Measurements from ENCODE around the gene IFITM10. TPM values are rescaled to one million over a fixed set of nuclear protein-coding genes. Genes with fewer than 3 reads are reported as not detected.

IFITM10 gene
- total RNA-seq, 1 donor from 2014 or later = 39.8 TPM

DNA sequence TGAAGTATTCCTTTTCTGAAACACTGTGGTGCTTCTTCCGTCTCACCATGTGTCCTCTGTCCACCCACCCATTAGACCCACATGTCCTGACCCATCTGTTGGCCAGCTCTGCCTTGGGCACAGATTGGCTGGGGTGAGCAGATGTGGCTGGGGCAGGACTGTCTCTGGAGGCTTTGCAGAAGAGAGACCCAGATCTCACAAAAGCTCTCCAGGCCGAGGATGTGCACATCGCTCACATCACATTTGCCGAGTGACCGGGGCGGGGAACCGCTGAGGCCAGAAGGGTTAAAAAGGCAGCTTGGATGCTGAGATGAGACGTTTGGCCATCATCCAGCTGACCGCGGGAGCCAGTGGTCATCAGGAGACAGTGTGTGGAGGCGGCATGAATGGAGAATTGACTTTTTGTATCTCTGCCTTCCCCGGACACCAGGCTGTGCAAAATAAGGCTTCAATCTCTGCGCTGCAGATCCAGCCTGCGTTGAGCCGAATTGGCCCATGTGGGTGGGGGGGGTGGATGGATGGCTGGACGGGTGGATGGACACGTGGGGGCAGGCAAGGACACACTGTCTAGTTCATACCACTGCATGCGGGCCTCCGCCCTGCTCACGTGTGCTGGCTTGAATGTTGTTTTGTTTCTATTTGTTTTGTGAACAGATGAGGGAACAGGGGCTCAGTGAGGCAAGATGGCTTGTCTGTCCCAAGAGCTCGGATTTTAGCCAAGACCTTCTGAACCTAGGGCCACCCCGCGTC, 6.1 kb downstream of the IFITM10 start:
- Mint-ChIP-seq H3K27me3 (ENCODE audit: low read depth) (no peaks in the 10 kb centered on the region), H3K4me1 (ENCODE audit: low read depth) (peaks cover 39% of the 10 kb centered on the region), H3K9me3 (ENCODE audit: low read depth) (peaks cover 5% of the 10 kb centered on the region), H3K36me3 (ENCODE audit: low read depth) (peaks cover 26% of the 10 kb centered on the region), H3K27ac (ENCODE audit: unreplicated experiment) (no peak overlapping the region), H3K4me3 (ENCODE audit: unreplicated experiment) (no peak overlapping the region)
- peak; percentile 70 for DNase-seq (ENCODE audit: low spot score)
- TF ChIP-seq, protein P1, sequence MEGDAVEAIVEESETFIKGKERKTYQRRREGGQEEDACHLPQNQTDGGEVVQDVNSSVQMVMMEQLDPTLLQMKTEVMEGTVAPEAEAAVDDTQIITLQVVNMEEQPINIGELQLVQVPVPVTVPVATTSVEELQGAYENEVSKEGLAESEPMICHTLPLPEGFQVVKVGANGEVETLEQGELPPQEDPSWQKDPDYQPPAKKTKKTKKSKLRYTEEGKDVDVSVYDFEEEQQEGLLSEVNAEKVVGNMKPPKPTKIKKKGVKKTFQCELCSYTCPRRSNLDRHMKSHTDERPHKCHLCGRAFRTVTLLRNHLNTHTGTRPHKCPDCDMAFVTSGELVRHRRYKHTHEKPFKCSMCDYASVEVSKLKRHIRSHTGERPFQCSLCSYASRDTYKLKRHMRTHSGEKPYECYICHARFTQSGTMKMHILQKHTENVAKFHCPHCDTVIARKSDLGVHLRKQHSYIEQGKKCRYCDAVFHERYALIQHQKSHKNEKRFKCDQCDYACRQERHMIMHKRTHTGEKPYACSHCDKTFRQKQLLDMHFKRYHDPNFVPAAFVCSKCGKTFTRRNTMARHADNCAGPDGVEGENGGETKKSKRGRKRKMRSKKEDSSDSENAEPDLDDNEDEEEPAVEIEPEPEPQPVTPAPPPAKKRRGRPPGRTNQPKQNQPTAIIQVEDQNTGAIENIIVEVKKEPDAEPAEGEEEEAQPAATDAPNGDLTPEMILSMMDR (IDR thresholded peaks at IDR 0.05) = peak; percentile 27

- DNase-seq (ENCODE audit: low spot score) = peak; percentile 70
- Mint-ChIP-seq H3K9me3 (ENCODE audit: low read depth) (peaks cover 9% of the 10 kb centered on the region), H3K4me3 (ENCODE audit: unreplicated experiment) (no peak overlapping the region), H3K4me1 (ENCODE audit: low read depth) (peaks cover 39% of the 10 kb centered on the region), H3K27ac (ENCODE audit: unreplicated experiment) (no peak overlapping the region), H3K36me3 (ENCODE audit: low read depth) (peaks cover 26% of the 10 kb centered on the region), H3K27me3 (ENCODE audit: low read depth) (no peaks in the 10 kb centered on the region)
- TF ChIP-seq, protein P1 (IDR thresholded peaks at IDR 0.05) = no peak
Observed at GRCh38 chr11:1743585-1744136, 6.7 kb downstream of the IFITM10 start.

DNA sequence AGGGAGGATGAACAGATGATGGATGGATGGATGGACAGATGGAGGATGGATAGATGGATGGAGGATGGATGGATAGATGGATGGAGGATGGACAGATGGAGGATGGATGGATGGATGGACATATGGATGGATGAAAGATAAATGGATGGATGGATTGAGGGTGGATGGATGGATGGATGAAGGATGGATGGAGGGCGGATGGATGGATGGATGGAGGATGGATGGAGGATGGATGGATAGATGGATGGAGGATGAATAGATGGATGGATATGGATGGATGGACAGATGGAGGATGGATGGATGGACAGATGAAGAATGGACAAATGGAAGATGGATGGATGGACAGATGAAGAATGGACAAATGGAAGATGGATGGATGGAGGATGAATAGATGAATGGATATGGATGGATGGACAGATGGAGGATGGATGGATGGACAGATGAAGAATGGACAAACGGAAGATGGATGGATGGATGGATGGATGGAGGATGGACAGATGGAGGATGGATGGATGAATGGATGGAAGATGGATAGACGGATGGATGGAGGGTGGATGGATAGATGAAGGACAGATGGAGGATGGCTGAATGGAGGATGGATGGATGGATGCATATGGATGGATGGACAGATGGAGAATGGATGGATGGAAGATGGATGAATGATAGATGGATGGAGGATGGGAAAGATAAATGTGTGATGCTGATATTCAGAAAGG, 7.4 kb downstream of the IFITM10 start:
- H3K4me1 Mint-ChIP-seq (ENCODE audit: low read depth) = peaks cover 36% of the 10 kb centered on the region
- no peak overlapping the region for H3K27ac Mint-ChIP-seq (ENCODE audit: unreplicated experiment)
- TF ChIP-seq, protein P1 (IDR thresholded peaks at IDR 0.05) = no peak
- DNase-seq (ENCODE audit: low spot score) = no peak
- H3K27me3 Mint-ChIP-seq (ENCODE audit: low read depth) = no peaks in the 10 kb centered on the region
- H3K4me3 Mint-ChIP-seq (ENCODE audit: unreplicated experiment) = no peak overlapping the region
- peaks cover 24% of the 10 kb centered on the region for H3K36me3 Mint-ChIP-seq (ENCODE audit: low read depth)
- H3K9me3 Mint-ChIP-seq (ENCODE audit: low read depth) = peaks cover 13% of the 10 kb centered on the region

- Mint-ChIP-seq H3K4me1 (ENCODE audit: low read depth) (peaks cover 31% of the 10 kb centered on the region), H3K27me3 (ENCODE audit: low read depth) (no peaks in the 10 kb centered on the region), H3K27ac (ENCODE audit: unreplicated experiment) (no peak overlapping the region), H3K36me3 (ENCODE audit: low read depth) (peaks cover 22% of the 10 kb centered on the region), H3K4me3 (ENCODE audit: unreplicated experiment) (no peak overlapping the region), H3K9me3 (ENCODE audit: low read depth) (peaks cover 20% of the 10 kb centered on the region)
- DNase-seq (ENCODE audit: low spot score) = peak; percentile 37
- TF ChIP-seq, protein P1 (IDR thresholded peaks at IDR 0.05) = no peak
Observed at GRCh38 chr11:1742371-1742770, 8.0 kb downstream of the IFITM10 start.

DNA sequence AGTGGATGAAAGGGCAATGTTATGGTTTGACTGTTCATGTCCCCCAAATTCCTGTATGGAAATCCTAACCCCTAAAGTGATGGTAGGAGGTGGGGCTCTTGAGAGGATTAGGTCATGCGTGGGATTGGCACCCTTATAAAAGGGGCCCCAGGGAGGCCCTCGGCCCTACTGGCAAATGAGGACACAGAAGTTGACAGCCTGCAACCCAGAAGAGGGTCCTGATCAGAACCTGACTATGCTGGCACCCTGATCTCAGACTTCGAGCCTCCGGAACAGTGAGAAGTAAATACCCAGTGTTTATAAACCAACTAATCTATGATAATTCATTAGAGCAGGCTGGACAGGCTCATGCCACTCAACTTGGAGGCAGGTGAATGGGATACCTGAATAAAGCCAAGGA, 8.7 kb downstream of the IFITM10 start:
- Mint-ChIP-seq H3K27me3 (ENCODE audit: low read depth) (no peaks in the 10 kb centered on the region), H3K4me1 (ENCODE audit: low read depth) (peaks cover 26% of the 10 kb centered on the region), H3K36me3 (ENCODE audit: low read depth) (peaks cover 19% of the 10 kb centered on the region), H3K4me3 (ENCODE audit: unreplicated experiment) (no peak overlapping the region), H3K9me3 (ENCODE audit: low read depth) (peaks cover 23% of the 10 kb centered on the region), H3K27ac (ENCODE audit: unreplicated experiment) (no peak overlapping the region)
- no peak for DNase-seq (ENCODE audit: low spot score)
- TF ChIP-seq, protein P1 (IDR thresholded peaks at IDR 0.05) = no peak

All from chondrocyte (in vitro differentiated cells).